Measurements from ENCODE around the gene POP5.
"Not testable (repeated sequence)": the region's sequence is repeated elsewhere in the genome, so short reads cannot be mapped to it uniquely, and the experiment has no call there.

The POP5 gene, protein sequence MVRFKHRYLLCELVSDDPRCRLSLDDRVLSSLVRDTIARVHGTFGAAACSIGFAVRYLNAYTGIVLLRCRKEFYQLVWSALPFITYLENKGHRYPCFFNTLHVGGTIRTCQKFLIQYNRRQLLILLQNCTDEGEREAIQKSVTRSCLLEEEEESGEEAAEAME

DNA sequence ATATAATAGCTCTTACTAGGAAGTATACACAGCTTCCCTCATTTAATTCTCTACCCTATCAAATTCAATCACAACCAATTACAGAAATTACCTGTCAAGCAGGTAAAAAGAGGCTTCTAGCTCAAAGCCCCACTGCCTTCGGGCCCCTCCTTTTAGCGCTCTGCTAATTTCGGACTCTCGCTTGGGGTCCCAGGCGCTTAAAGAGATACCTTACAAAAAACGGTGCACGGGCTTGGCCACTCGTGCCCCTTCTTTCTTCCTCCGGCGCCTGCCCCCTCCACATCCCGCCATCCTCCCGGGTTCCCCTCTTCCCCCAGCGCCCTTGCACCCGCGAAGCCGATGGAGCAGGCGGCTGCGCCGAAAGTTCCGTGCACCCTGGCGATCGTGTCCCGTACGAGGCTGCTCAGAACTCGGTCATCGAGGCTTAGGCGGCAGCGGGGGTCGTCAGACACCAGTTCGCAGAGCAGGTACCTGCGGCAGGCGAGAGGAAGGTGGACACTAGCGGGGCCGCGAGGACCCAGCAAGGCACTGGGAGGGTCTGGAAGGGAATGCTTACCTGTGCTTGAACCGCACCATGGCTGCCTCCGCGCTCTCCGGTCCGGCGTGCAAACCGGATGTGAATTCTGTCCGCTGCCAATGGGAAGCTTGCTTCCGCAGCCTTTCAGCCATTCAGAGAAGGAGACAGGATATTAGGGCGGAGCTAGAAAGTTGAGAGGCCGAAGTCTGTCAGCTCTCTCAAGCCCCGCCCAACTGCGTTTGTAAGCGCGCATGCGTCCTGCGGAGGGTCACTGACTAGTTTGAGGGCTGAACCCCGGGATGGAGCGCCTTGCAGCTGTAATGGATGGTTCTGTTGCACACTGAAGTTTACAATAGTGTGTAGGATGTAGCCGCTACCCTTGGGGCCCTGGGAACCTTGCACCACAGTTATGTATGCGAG is at the start of gene POP5:
TSS of gene POP5 (minus strand) at position 616 of the 937 bp plus-strand sequence. CDS start at position 576, 40 bp downstream.
- no peak for TF ChIP-seq Cebpa-rat (IDR thresholded peaks at IDR 0.05)
- Histone ChIP-seq H3K9ac (peak within 1 kb of the TSS; percentile 71 to 83 (median 81)), H3K4me2 (peak within 1 kb of the TSS; percentile 87 to 96 (median 89)), H4K20me1 (peaks cover 0 to 45% (median 30%) of the 10 kb centered on the region in 11 experiments; a peak in 17 of 22 replicates), H3K4me1 (peaks cover 14 to 28% (median 24%) of the 10 kb centered on the region in 10 experiments), H3K4me3 (peak within 1 kb of the TSS; percentile 77 to 90 (median 83)), H3K27me3 (peaks cover 27 to 37% (median 30%) of the 10 kb centered on the region in 11 experiments), H3K36me3 (peaks cover 36 to 42% (median 41%) of the 10 kb centered on the region in 11 experiments), H3K27ac (peak within 1 kb of the TSS in 10 of 11 experiments; percentile 31 to 70 (median 56); a peak in 19 of 22 replicates), H3K9me3 (replicated peaks in 1 of 11) (no peaks in the 10 kb centered on the region)

DNA sequence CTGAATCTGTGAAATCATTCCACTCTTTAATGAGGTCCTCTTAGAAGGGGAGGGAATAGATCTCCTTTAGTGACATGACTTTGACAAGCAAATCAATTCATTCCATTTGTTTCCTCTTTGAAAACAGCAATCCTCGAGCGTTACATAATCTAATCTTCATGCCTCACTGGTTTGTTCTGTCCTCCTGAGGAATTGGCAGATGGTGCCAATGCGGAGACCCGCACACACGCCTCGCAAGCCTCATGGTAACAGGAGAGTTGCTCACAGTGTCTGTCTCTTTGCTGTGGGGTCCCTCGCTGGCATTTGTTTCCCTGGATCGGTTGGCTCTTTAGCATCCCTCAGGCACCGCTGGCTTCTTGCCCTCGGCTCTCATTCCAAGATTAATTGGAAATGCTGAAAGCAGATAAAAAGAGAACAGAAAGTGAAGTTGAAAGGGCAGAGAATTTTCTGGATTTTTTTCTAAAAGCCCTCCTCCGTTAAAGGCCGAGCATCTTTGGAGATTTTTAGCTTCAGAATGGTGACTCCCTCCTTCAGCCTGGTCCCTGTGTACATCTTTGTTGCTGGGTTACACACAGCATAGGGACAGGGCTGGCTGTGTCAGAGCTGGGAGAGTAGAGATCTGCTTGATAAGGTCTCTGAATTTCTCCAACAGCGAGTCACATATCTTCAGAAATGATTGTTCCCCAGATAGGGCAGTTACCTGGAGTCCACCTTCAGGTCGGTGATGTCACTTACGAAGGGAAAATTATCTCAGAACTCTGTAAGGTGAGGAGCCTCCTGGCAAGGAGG is 49.1 kb upstream of the POP5 start:
- H4K20me1 ChIP-seq: no peaks in the 10 kb centered on the region
- H3K9ac ChIP-seq: 0 out of 22 replicates have a peak overlapping the region, but pooled peaks of 1 of the 11 experiments have one; percentile 4
- no peak overlapping the region for H3K4me3 ChIP-seq
- peaks cover 0 to 9% (median 0%) of the 10 kb centered on the region in 10 experiments; a peak in 4 of 20 replicates for H3K4me1 ChIP-seq
- H3K36me3 ChIP-seq: no peaks in the 10 kb centered on the region
- peak overlapping the region in 2 of 11 experiments; percentile 7 to 32; a peak in 2 of 22 replicates for H3K4me2 ChIP-seq
- H3K27ac ChIP-seq: no peak overlapping the region
- H3K9me3 ChIP-seq (replicated peaks in 1 of 11): no peaks in the 10 kb centered on the region
- TF ChIP-seq Cebpa-rat (IDR thresholded peaks at IDR 0.05): no peak
- H3K27me3 ChIP-seq: no peaks in the 10 kb centered on the region

DNA sequence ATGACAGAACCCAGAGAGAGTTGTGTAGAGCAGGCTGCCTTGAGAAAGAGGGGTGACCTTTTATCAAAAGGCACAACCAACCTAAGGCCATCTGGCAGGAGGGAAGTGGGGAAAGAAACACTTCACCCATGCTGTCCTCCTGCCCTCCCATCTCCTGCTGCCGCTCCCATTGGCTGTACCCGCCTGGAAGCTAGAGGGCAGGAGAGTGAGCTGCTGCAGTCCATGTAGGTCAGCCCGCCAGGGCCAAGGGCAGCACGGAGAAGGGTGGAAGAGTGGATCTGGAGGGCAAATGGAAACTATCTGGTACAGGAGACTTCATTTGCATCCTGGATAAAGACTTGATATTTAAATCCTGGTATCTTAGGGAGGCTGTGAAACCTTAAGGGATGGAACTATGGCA is 47.7 kb upstream of the POP5 start:
- H3K4me1 ChIP-seq: peaks cover 0 to 9% (median 0%) of the 10 kb centered on the region in 10 experiments; a peak in 4 of 20 replicates
- H3K4me2 ChIP-seq: no peak overlapping the region
- no peak overlapping the region for H3K9ac ChIP-seq
- no peaks in the 10 kb centered on the region for H3K9me3 ChIP-seq (replicated peaks in 1 of 11)
- H3K4me3 ChIP-seq: no peak overlapping the region
- H4K20me1 ChIP-seq: no peaks in the 10 kb centered on the region
- no peaks in the 10 kb centered on the region for H3K36me3 ChIP-seq
- H3K27me3 ChIP-seq: no peaks in the 10 kb centered on the region
- TF ChIP-seq Cebpa-rat (IDR thresholded peaks at IDR 0.05): no peak
- H3K27ac ChIP-seq: no peak overlapping the region

DNA sequence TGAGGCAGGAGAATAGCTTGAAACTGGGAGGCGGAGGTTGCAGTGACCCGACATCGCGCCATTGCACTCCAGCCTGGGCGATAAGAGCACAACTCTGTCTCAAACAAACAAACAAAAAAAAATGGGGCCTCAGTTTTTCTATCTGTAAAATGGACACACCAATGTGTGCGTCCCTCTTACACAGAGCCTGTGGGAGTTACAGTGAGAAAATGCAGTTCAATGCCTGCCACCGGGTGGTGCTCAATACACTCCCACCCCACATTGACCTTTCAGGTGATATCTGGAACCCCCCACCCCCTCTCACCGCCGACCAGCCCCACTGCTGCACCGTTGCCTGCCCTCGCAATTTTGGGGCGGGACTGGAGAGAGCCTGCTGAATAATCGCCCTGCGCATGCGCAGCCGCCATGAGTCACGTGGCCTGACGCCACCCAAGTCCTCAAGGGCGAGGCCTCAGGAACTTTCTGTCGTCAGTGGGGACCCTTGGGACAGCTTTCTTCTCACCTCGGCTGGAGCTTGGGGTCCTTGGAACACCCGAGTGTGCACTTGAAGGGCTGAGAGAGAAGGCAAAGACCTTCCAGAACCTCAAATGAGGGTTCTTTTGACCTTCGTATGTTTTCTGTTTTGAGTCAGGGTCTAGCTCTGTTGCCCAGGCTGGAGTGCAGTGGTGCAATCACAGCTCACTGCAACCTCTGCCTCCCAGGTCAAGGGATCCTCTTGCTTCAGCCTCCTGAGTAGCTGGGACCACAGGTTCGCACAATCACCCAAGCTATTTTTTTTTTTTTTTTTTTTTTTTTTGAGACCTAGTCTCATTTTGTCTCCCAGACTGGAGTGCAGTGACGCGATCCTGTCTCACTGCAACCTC is 44.6 kb upstream of the POP5 start:
- Histone ChIP-seq H3K4me2 (peak overlapping the region in 1 of 11 experiments; percentile 40; a peak in 1 of 22 replicates), H3K4me1 (peaks cover 0 to 9% (median 0%) of the 10 kb centered on the region in 10 experiments; a peak in 4 of 20 replicates), H3K4me3 (no peak overlapping the region), H4K20me1 (no peaks in the 10 kb centered on the region), H3K27me3 (no peaks in the 10 kb centered on the region), H3K36me3 (no peaks in the 10 kb centered on the region), H3K27ac (no peak overlapping the region), H3K9ac (no peak overlapping the region), H3K9me3 (replicated peaks in 1 of 11) (no peaks in the 10 kb centered on the region)
- TF ChIP-seq Cebpa-rat (IDR thresholded peaks at IDR 0.05): no peak

DNA sequence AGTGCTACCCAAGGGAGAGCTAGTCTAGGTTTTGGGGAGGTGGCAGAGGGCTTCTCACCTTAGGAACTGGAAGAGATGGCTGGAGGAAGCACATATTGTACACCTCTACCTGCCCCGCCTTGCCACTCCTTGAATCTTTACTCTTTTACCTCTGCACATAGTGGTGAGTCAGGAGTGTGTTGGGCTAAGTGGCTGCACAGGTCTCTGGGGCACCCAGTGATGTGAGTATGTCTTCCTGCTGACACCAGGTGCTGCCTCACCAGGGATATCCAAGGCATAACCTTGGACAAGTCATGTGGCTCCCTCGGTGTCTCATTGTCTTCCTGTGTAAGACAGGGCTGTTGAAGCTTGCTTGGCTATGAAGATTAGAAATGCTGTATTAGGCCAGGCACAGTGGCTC is 39.4 kb upstream of the POP5 start:
- Histone ChIP-seq H3K9me3 (replicated peaks in 1 of 11) (no peaks in the 10 kb centered on the region), H3K4me3 (no peak overlapping the region), H3K27ac (no peak overlapping the region), H3K27me3 (no peaks in the 10 kb centered on the region), H3K4me1 (no peaks in the 10 kb centered on the region), H3K9ac (no peak overlapping the region), H3K36me3 (no peaks in the 10 kb centered on the region), H4K20me1 (no peaks in the 10 kb centered on the region), H3K4me2 (no peak overlapping the region)
- TF ChIP-seq Cebpa-rat (IDR thresholded peaks at IDR 0.05): no peak

DNA sequence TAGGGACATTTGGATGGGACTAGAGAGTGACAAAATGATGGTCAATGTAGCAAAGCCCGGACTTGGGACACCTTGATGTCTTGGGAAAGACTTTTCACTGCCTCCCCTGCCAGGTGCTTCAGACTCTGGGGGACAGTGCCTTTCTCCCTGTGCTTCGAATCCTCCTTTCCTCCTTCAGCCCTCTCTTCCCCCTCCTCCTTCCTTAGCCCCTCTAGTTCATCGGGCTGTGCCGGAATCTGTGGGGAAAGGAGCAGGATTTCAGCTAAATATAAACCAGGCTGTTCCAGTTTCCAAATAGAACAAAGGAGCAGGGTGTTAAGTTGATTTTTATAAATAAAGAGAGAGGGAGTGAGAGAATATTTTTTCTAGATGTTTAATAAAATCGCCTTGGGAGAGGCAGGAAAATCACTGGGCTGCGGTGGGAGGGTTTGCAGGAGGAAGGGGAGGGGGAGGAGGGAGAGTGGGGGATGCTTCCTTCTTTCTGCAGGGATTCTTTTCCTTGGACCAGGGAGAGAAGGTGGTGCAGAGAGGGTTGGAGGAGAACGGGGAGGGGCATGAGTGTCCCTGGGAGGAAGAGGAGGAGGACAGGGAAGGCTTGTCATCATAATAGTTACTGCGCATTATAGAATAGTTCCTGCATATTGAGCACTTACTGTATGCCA is 37.9 kb upstream of the POP5 start:
- no peaks in the 10 kb centered on the region for H3K9me3 ChIP-seq (replicated peaks in 1 of 11)
- no peak for TF ChIP-seq Cebpa-rat (IDR thresholded peaks at IDR 0.05)
- H3K4me2 ChIP-seq: no peak overlapping the region
- no peaks in the 10 kb centered on the region for H3K4me1 ChIP-seq
- no peaks in the 10 kb centered on the region for H4K20me1 ChIP-seq
- no peak overlapping the region for H3K27ac ChIP-seq
- no peaks in the 10 kb centered on the region for H3K27me3 ChIP-seq
- H3K9ac ChIP-seq: no peak overlapping the region
- no peaks in the 10 kb centered on the region for H3K36me3 ChIP-seq
- no peak overlapping the region for H3K4me3 ChIP-seq

DNA sequence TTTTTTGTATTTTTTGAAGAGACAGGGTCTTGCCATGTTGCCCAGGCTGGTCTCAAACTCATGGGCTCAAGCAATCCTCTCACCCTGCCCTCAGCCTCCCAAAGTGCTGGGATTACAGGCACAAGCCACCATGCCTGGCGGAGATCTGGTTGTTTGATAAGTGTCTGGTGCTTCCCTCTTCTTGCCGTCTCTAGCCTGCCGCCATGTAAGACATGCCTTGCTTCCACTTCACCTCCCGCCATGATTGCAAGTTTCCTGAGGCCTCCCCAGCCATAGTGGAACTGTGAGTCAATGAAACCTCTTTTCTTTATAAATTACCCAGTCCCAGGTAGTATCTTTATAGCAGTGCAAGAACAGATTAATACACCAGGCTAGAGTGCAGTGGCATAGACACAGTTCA is 36.6 kb upstream of the POP5 start:
- H3K9ac ChIP-seq; H3K9me3 ChIP-seq (replicated peaks in 1 of 11); H3K4me2 ChIP-seq; H3K4me1 ChIP-seq; H3K27me3 ChIP-seq; H3K4me3 ChIP-seq; H3K27ac ChIP-seq; H4K20me1 ChIP-seq; H3K36me3 ChIP-seq: not testable (repeated sequence)

DNA sequence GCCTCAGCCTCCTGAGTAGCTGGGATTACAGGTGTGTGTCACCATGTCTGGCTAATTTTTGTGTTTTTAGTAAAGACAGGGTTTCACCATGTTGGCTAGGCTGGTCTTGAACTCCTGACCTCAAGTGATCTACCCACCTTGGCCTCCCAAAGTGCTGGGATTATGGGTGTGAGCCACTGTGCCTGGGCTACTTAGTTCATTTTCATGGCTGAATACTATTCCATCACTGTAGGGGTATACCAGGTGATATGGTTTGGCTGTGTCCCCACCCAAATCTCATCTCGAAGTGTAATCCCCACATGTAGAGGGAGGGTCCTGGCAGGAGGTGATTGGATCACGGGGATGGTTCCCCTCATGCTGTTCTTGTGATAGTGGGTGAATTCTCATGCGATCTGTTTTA is 36.0 kb upstream of the POP5 start:
- not testable (repeated sequence) for H3K27me3 ChIP-seq; H3K9me3 ChIP-seq (replicated peaks in 1 of 11); H3K27ac ChIP-seq; H3K36me3 ChIP-seq; H3K4me3 ChIP-seq; H3K4me2 ChIP-seq; H3K4me1 ChIP-seq; H3K9ac ChIP-seq; H4K20me1 ChIP-seq
